ENCODE measurements around the gene FKRP.
"Not testable (repeated sequence)": the region's sequence is repeated elsewhere in the genome, so short reads cannot be mapped to it uniquely, and the experiment has no call there.

The FKRP gene

GRCh38 chr19:46745521-46746280, at the start of gene FKRP:
TSS of gene FKRP (plus strand) at chr19:46746057. CDS start at chr19:46755451, 9,394 bp downstream.
- DNase-seq = peak in 16 of 56 donors; percentile 13 to 58 (median 38)

GRCh38 chr19:46696866-46697203, 49.0 kb upstream of the FKRP start:
- DNase-seq = no peak

- peak in 40 of 56 donors; percentile 5 to 82 (median 34) for DNase-seq
These were observed 48.5 kb upstream of the FKRP start for GRCh38 chr19:46697204-46697960.

- no peak for DNase-seq
These were observed 47.2 kb upstream of the FKRP start for GRCh38 chr19:46698395-46699321.

- no peak for DNase-seq
These were observed 45.2 kb upstream of the FKRP start for GRCh38 chr19:46700704-46701103.

GRCh38 chr19:46704379-46705076, 41.3 kb upstream of the FKRP start:
- peak in 32 of 56 donors; percentile 6 to 77 (median 20) for DNase-seq

- DNase-seq = no peak
These were observed 35.2 kb upstream of the FKRP start for GRCh38 chr19:46710687-46711086.

GRCh38 chr19:46712768-46713338, 33.0 kb upstream of the FKRP start:
- DNase-seq = not testable (repeated sequence)

GRCh38 chr19:46713781-46714443, 31.9 kb upstream of the FKRP start:
- peak in 41 of 56 donors; percentile 24 to 95 (median 54) for DNase-seq

- no peak for DNase-seq
These were observed 31.3 kb upstream of the FKRP start for GRCh38 chr19:46714444-46715106.

- DNase-seq = no peak
These were observed 30.3 kb upstream of the FKRP start for GRCh38 chr19:46715620-46715974.

- no peak for DNase-seq
These were observed 29.7 kb upstream of the FKRP start for GRCh38 chr19:46715975-46716671.

GRCh38 chr19:46716672-46717033, 29.2 kb upstream of the FKRP start:
- no peak for DNase-seq

- DNase-seq = peak in 53 of 56 donors; percentile 24 to 86 (median 67)
These were observed 28.7 kb upstream of the FKRP start, which contains the start of gene PRKD2 for GRCh38 chr19:46717034-46717715. TSS of gene PRKD2 (minus strand) at chr19:46717114. CDS start at chr19:46716370, 744 bp downstream.

- no peak for DNase-seq
These were observed 28.1 kb upstream of the FKRP start for GRCh38 chr19:46717716-46718143.

GRCh38 chr19:46718157-46718933, 27.5 kb upstream of the FKRP start:
- no peak for DNase-seq

GRCh38 chr19:46718934-46719622, 26.8 kb upstream of the FKRP start:
- DNase-seq = no peak
